ENCODE results near the gene PITPNC1.

DNA sequence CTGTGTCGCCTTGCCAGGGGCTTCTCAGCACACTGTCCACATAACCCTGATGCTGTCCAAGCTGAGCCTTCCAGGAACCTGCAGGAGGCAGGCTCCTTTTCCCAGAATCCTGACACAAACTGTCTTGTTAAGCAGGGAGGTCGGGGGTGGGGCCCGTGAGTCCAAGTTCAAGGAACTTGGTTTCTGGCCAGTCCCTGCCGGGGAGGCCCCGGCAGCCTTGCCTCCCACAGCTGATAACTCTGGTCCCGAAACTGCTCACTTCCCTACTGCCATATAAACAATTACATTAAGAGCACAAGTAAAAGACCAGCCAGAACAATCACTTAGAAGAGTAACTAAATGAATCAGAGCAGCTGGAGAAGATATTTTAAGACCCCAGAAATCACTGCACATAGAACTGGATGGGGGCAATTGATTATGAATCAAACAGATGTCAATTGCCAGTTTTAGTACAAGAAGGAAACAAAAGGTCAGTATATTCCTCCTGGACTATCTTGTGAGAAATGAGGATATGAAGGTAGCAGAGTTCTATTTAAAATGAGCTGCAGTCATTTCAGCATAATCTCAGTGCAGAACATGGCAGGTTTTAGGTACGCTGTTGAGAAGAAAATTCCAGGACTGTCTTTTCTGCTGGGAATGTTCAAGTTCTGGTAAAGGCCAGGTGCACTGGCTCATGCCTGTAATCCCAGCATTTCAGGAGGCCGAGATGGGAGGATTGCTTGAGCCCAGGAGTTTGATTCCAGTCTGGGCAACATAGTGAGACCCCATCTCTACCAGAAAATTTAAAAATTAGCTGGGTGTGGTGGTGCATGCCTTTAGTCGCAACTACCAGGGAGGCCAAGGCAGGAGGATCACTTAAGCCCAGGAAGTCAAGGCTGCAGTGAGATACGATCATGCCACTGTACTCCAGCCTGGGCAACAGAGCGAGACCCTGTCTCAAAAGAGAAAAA, 169.8 kb downstream of the PITPNC1 start:
- TF ChIP-seq EZH2 (IDR thresholded peaks at IDR 0.05; ENCODE audit: low read length, unreplicated experiment): no peak
- TF ChIP-seq, protein P1, sequence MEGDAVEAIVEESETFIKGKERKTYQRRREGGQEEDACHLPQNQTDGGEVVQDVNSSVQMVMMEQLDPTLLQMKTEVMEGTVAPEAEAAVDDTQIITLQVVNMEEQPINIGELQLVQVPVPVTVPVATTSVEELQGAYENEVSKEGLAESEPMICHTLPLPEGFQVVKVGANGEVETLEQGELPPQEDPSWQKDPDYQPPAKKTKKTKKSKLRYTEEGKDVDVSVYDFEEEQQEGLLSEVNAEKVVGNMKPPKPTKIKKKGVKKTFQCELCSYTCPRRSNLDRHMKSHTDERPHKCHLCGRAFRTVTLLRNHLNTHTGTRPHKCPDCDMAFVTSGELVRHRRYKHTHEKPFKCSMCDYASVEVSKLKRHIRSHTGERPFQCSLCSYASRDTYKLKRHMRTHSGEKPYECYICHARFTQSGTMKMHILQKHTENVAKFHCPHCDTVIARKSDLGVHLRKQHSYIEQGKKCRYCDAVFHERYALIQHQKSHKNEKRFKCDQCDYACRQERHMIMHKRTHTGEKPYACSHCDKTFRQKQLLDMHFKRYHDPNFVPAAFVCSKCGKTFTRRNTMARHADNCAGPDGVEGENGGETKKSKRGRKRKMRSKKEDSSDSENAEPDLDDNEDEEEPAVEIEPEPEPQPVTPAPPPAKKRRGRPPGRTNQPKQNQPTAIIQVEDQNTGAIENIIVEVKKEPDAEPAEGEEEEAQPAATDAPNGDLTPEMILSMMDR (conservative IDR thresholded peaks at IDR 0.05; ENCODE audit: low read depth, low read length): no peak

Data from PC-3 (cell line).